Activated naive CD8-positive, alpha-beta T cell treated with anti-CD3 and anti-CD28 coated beads, Interleukin-2, amount 10 ng/mL, durations not matched to agents 7 days and 5 days (primary cell): Measurements from ENCODE around the gene NBL1. TPM values are rescaled to one million over a fixed set of nuclear protein-coding genes. Genes with fewer than 3 reads are reported as not detected.

Experiments
- ATAC-seq: fragments of 150-1000 bp; cut with Tn5 transposase; one replicate; pipeline ENCODE4 v1.10.0; 2021; ENCODE audit warnings: low read depth, moderate library complexity
- POLR2A ChIA-PET: fragments of 350-600 bp; sonication (Branson Sonifier 250); formaldehyde crosslinking; loops from one replicate; lab custom pipeline; 2021; ENCODE audit warnings: antibody characterized with exemption; lab: Charles Lee
- DNase-seq: peaks from one replicate; pipeline ENCODE4 v3.0.0; 2021
- H3K27ac Mint-ChIP-seq: one replicate; pipeline ENCODE4 v1.8.0; 2022; ENCODE audit warnings: mild to moderate bottlenecking, mixed read lengths
- H3K27me3 Mint-ChIP-seq: one replicate; pipeline ENCODE4 v1.8.0; 2022; ENCODE audit warnings: mild to moderate bottlenecking, moderate library complexity, mixed read lengths
- H3K36me3 Mint-ChIP-seq: one replicate; pipeline ENCODE4 v1.8.0; 2021; ENCODE audit warnings: mild to moderate bottlenecking, mixed read lengths
- H3K4me1 Mint-ChIP-seq: one replicate; pipeline ENCODE4 v1.8.0; 2021; ENCODE audit warnings: mixed read lengths
- H3K4me3 Mint-ChIP-seq: one replicate; pipeline ENCODE4 v1.8.0; 2022; ENCODE audit warnings: mild to moderate bottlenecking, moderate library complexity, mixed read lengths
- H3K9me3 Mint-ChIP-seq: one replicate; pipeline ENCODE4 v1.8.0; 2021; ENCODE audit warnings: mixed read lengths
- total RNA-seq, 2 experiments: library from RNA; stranded (reverse); gene quantifications; one replicate each; pipeline ENCODE4 v1.2.3, GENCODE V29; 2021

The NBL1 gene
- total RNA-seq, 2 experiments from 2014 or later, result 35.3 to 36.0 TPM

- Mint-ChIP-seq H3K27me3 (no peaks in the 10 kb centered on the region), H3K4me1 (peaks cover 8% of the 10 kb centered on the region), H3K9me3 (no peaks in the 10 kb centered on the region), H3K27ac (peak overlapping the region; percentile 1), H3K36me3 (peaks cover 4% of the 10 kb centered on the region), H3K4me3 (no peak overlapping the region)
- ATAC-seq, result no peak
- POLR2A ChIA-PET, result interaction anchor here (0.8 kb wide), 1 partner anchor 16 kb away, joined by 4 read pairs; a partner anchor contains a TSS
- no peak for DNase-seq
Observed at GRCh38 chr1:19613171-19613703, 30.9 kb upstream of the NBL1 start.

GRCh38 chr1:19615438-19615837 lies 28.7 kb upstream of the NBL1 start:
- no peak overlapping the region for H3K27ac Mint-ChIP-seq
- no peaks in the 10 kb centered on the region for H3K9me3 Mint-ChIP-seq
- H3K4me1 Mint-ChIP-seq, result peaks cover 8% of the 10 kb centered on the region
- DNase-seq (no peak), ATAC-seq (no peak)
- no peak overlapping the region for H3K4me3 Mint-ChIP-seq
- POLR2A ChIA-PET, result no interaction called here
- H3K27me3 Mint-ChIP-seq, result no peaks in the 10 kb centered on the region
- peaks cover 5% of the 10 kb centered on the region for H3K36me3 Mint-ChIP-seq

GRCh38 chr1:19616489-19616888 lies 27.6 kb upstream of the NBL1 start:
- POLR2A ChIA-PET, result interaction anchor here (0.6 kb wide), 1 partner anchor 7 kb away, joined by 3 read pairs; no protein-coding TSS in a partner anchor
- DNase-seq, result no peak
- Mint-ChIP-seq H3K9me3 (no peaks in the 10 kb centered on the region), H3K4me1 (peaks cover 8% of the 10 kb centered on the region), H3K27me3 (no peaks in the 10 kb centered on the region), H3K27ac (no peak overlapping the region), H3K4me3 (no peak overlapping the region), H3K36me3 (peaks cover 6% of the 10 kb centered on the region)
- ATAC-seq, result no peak

- Mint-ChIP-seq H3K4me1 (peaks cover 8% of the 10 kb centered on the region), H3K27me3 (no peaks in the 10 kb centered on the region), H3K4me3 (no peak overlapping the region), H3K27ac (no peak overlapping the region), H3K36me3 (peaks cover 10% of the 10 kb centered on the region), H3K9me3 (no peaks in the 10 kb centered on the region)
- POLR2A ChIA-PET, result no interaction called here
- no peak for DNase-seq
- no peak for ATAC-seq
Observed at GRCh38 chr1:19617376-19617775, 26.7 kb upstream of the NBL1 start.

GRCh38 chr1:19618428-19618827 lies 25.7 kb upstream of the NBL1 start:
- POLR2A ChIA-PET, result interaction anchor here (0.6 kb wide), 1 partner anchor 1036 kb away, joined by 3 read pairs; no protein-coding TSS in a partner anchor
- Mint-ChIP-seq H3K4me1 (peaks cover 1% of the 10 kb centered on the region), H3K9me3 (no peaks in the 10 kb centered on the region), H3K27ac (no peak overlapping the region), H3K36me3 (peaks cover 10% of the 10 kb centered on the region), H3K4me3 (no peak overlapping the region), H3K27me3 (no peaks in the 10 kb centered on the region)
- no peak for DNase-seq
- no peak for ATAC-seq

GRCh38 chr1:19619697-19620384 lies 24.3 kb upstream of the NBL1 start:
- Mint-ChIP-seq H3K27ac (no peak overlapping the region), H3K27me3 (no peaks in the 10 kb centered on the region), H3K9me3 (no peaks in the 10 kb centered on the region), H3K36me3 (peaks cover 9% of the 10 kb centered on the region), H3K4me1 (no peaks in the 10 kb centered on the region), H3K4me3 (no peak overlapping the region)
- ATAC-seq (no peak), DNase-seq (no peak)
- POLR2A ChIA-PET, result no interaction called here

GRCh38 chr1:19620786-19621185 lies 23.3 kb upstream of the NBL1 start:
- no peaks in the 10 kb centered on the region for H3K4me1 Mint-ChIP-seq
- ATAC-seq (no peak), DNase-seq (no peak)
- H3K27ac Mint-ChIP-seq, result no peak overlapping the region
- POLR2A ChIA-PET, result no interaction called here
- H3K9me3 Mint-ChIP-seq, result no peaks in the 10 kb centered on the region
- H3K36me3 Mint-ChIP-seq, result peaks cover 9% of the 10 kb centered on the region
- H3K27me3 Mint-ChIP-seq, result no peaks in the 10 kb centered on the region
- no peak overlapping the region for H3K4me3 Mint-ChIP-seq

- H3K27ac Mint-ChIP-seq, result no peak overlapping the region
- peaks cover 12% of the 10 kb centered on the region for H3K36me3 Mint-ChIP-seq
- DNase-seq (no peak), ATAC-seq (no peak)
- POLR2A ChIA-PET, result no interaction called here
- no peaks in the 10 kb centered on the region for H3K4me1 Mint-ChIP-seq
- no peaks in the 10 kb centered on the region for H3K27me3 Mint-ChIP-seq
- H3K4me3 Mint-ChIP-seq, result no peak overlapping the region
- H3K9me3 Mint-ChIP-seq, result no peaks in the 10 kb centered on the region
Observed at GRCh38 chr1:19621274-19621950, 22.7 kb upstream of the NBL1 start.

- Mint-ChIP-seq H3K27ac (no peak overlapping the region), H3K36me3 (peaks cover 13% of the 10 kb centered on the region), H3K4me1 (no peaks in the 10 kb centered on the region), H3K9me3 (no peaks in the 10 kb centered on the region), H3K27me3 (no peaks in the 10 kb centered on the region), H3K4me3 (no peak overlapping the region)
- no peak for ATAC-seq
- DNase-seq, result no peak
- POLR2A ChIA-PET, result no interaction called here
Observed at GRCh38 chr1:19622204-19622603, 21.9 kb upstream of the NBL1 start.

GRCh38 chr1:19623523-19623922 lies 20.6 kb upstream of the NBL1 start:
- Mint-ChIP-seq H3K4me3 (no peak overlapping the region), H3K27ac (no peak overlapping the region), H3K27me3 (no peaks in the 10 kb centered on the region), H3K9me3 (no peaks in the 10 kb centered on the region), H3K4me1 (no peaks in the 10 kb centered on the region), H3K36me3 (peaks cover 14% of the 10 kb centered on the region)
- ATAC-seq (no peak), DNase-seq (no peak)
- POLR2A ChIA-PET, result no interaction called here

- H3K4me1 Mint-ChIP-seq, result no peaks in the 10 kb centered on the region
- H3K9me3 Mint-ChIP-seq, result no peaks in the 10 kb centered on the region
- H3K27me3 Mint-ChIP-seq, result no peaks in the 10 kb centered on the region
- DNase-seq (no peak), ATAC-seq (no peak)
- H3K27ac Mint-ChIP-seq, result no peak overlapping the region
- POLR2A ChIA-PET, result interaction anchor here (1.6 kb wide), 1 partner anchor 18 kb away, joined by 3 read pairs; no protein-coding TSS in a partner anchor
- H3K36me3 Mint-ChIP-seq, result peaks cover 16% of the 10 kb centered on the region
- no peak overlapping the region for H3K4me3 Mint-ChIP-seq
Observed at GRCh38 chr1:19625291-19625937, 18.7 kb upstream of the NBL1 start.

GRCh38 chr1:19628879-19629278 lies 15.2 kb upstream of the NBL1 start:
- H3K27ac Mint-ChIP-seq, result no peak overlapping the region

GRCh38 chr1:19629357-19629756 lies 14.8 kb upstream of the NBL1 start:
- DNase-seq, result no peak
- H3K4me3 Mint-ChIP-seq, result no peak overlapping the region
- POLR2A ChIA-PET, result no interaction called here
- H3K36me3 Mint-ChIP-seq, result peaks cover 9% of the 10 kb centered on the region
- H3K27me3 Mint-ChIP-seq, result no peaks in the 10 kb centered on the region
- no peaks in the 10 kb centered on the region for H3K4me1 Mint-ChIP-seq
- ATAC-seq, result no peak
- H3K9me3 Mint-ChIP-seq, result no peaks in the 10 kb centered on the region
- no peak overlapping the region for H3K27ac Mint-ChIP-seq

More at GRCh38 chr1:19628879-19629278, 15.2 kb upstream of the NBL1 start:
- Mint-ChIP-seq H3K9me3 (no peaks in the 10 kb centered on the region), H3K27me3 (no peaks in the 10 kb centered on the region), H3K4me3 (no peak overlapping the region), H3K4me1 (no peaks in the 10 kb centered on the region), H3K36me3 (peaks cover 11% of the 10 kb centered on the region)
- DNase-seq, result no peak
- POLR2A ChIA-PET, result no interaction called here
- ATAC-seq, result no peak
